Thyroid gland (tissue), 4 donors: Measurements from ENCODE around the gene HS3ST3A1.
"Not testable (repeated sequence)": the region's sequence is repeated elsewhere in the genome, so short reads cannot be mapped to it uniquely, and the experiment has no call there.

Source experiments
- CTCF ChIP-seq, 6 experiments: fragments of 200-600 bp in 3 of 6; fragments of 450-650 bp in 3 of 6; sonication (generic) in 3 of 6; IDR thresholded peaks; one replicate each; pipeline ENCODE4 v1.5.1; 2016 to 2019; ENCODE audit warnings: antibody characterized with exemption in 6 of 6, mild to moderate bottlenecking in 2 of 6, inconsistent platforms in 1 of 6, moderate library complexity in 1 of 6
- POLR2A ChIP-seq, 2 donors: fragments of 450-650 bp; IDR thresholded peaks; one replicate each; pipeline ENCODE4 v1.6.1; 2017; ENCODE audit warnings: antibody characterized with exemption in 2 of 2, mild to moderate bottlenecking in 2 of 2, moderate library complexity in 1 of 2

GRCh38 chr17:13496553-13497056 lies 105.1 kb downstream of the HS3ST3A1 start:
- TF ChIP-seq CTCF, POLR2A (IDR thresholded peaks at IDR 0.05): not testable (repeated sequence)
